A549 treated with AZD2906 at 1 μM for 4 hours (cell line): ENCODE measurements around the gene CD84. TPM values are rescaled to one million over a fixed set of nuclear protein-coding genes. Genes with fewer than 3 reads are reported as not detected.

Experiments
- total RNA-seq: library from RNA; stranded (reverse); fragments of 200-300 nt; extraction: Qiagen RNA extraction; gene quantifications from 5 replicates; pipeline ENCODE4 v1.2.3, GENCODE V29; 2022

CD84 gene
- total RNA-seq: not detected in 5 replicates

GRCh38 chr1:160579216-160579701 is at the start of gene CD84:
CD84 (minus strand) TSS chr1:160579496; CDS start chr1:160579437, 59 bp downstream.

GRCh38 chr1:160522622-160523345 is 56.5 kb downstream of the CD84 start, which contains the start of gene SLAMF6:
SLAMF6 (minus strand) TSS chr1:160523255; CDS start chr1:160523192, 63 bp downstream.

Other genes starting within 250 kb of the CD84 start
- 74.9 to 101 TPM (median 78.0 TPM) in 5 replicates for gene COPA, start 236.2 kb downstream of the CD84 start, total RNA-seq
- 39.1 to 48.5 TPM (median 45.8 TPM) in 5 replicates for gene NCSTN, start 236.1 kb downstream of the CD84 start, total RNA-seq
- gene NHLH1, start 212.4 kb downstream of the CD84 start, total RNA-seq: 0.32 to 0.71 TPM (median 0.40 TPM) in 5 replicates
- gene VANGL2, start 178.9 kb downstream of the CD84 start, total RNA-seq: 0.46 to 0.98 TPM (median 0.71 TPM) in 5 replicates
- not detected in 5 replicates for gene SLAMF6, start 56.2 kb downstream of the CD84 start, total RNA-seq
- gene SLAMF1, start 67.5 kb upstream of the CD84 start, total RNA-seq: not detected in 5 replicates
- gene CD48, start 132.3 kb upstream of the CD84 start, total RNA-seq: not detected in 5 replicates
- 1.0 to 2.2 TPM (median 1.6 TPM) in 5 replicates for gene SLAMF7, start 159.8 kb upstream of the CD84 start, total RNA-seq
- 0.12 to 0.23 TPM (median 0.15 TPM) in 5 replicates for gene LY9, start 216.7 kb upstream of the CD84 start, total RNA-seq